Omental fat pad (tissue), 4 donors: ENCODE results near the gene RNF214. TPM values are rescaled to one million over a fixed set of nuclear protein-coding genes. Genes with fewer than 3 reads are reported as not detected.
"Not testable (repeated sequence)": the region's sequence is repeated elsewhere in the genome, so short reads cannot be mapped to it uniquely, and the experiment has no call there.

Experiments
- ATAC-seq: fragments of 150-250 bp; one replicate; pipeline ENCODE4 v1.9.1; 2016; ENCODE audit warnings: mild to moderate bottlenecking, moderate library complexity; ENCODE audit not compliant: low FRiP score
- DNase-seq: peaks from one replicate; pipeline ENCODE4 v3.0.0-alpha.2; 2019; ENCODE audit warnings: low spot score
- total RNA-seq, 4 donors: library from RNA; depleted of rRNA; stranded (reverse); fragments of >200 nt; gene quantifications; one replicate each; pipeline ENCODE4 v1.1.0, GENCODE V29; 2016
- TF ChIP-seq, protein P1 (sequence below), 3 donors: fragments of 450-650 bp; IDR thresholded peaks; one replicate each; pipeline ENCODE4 v1.5.1; 2016 to 2017; ENCODE audit warnings: antibody characterized with exemption in 3 of 3, mild to moderate bottlenecking in 3 of 3, moderate library complexity in 2 of 3

The RNF214 gene
- total RNA-seq, result 10 to 100 TPM in 2 of 4 donors, 1 to 10 TPM in 2; 7.7 to 12.1 (median 9.8) TPM

DNA sequence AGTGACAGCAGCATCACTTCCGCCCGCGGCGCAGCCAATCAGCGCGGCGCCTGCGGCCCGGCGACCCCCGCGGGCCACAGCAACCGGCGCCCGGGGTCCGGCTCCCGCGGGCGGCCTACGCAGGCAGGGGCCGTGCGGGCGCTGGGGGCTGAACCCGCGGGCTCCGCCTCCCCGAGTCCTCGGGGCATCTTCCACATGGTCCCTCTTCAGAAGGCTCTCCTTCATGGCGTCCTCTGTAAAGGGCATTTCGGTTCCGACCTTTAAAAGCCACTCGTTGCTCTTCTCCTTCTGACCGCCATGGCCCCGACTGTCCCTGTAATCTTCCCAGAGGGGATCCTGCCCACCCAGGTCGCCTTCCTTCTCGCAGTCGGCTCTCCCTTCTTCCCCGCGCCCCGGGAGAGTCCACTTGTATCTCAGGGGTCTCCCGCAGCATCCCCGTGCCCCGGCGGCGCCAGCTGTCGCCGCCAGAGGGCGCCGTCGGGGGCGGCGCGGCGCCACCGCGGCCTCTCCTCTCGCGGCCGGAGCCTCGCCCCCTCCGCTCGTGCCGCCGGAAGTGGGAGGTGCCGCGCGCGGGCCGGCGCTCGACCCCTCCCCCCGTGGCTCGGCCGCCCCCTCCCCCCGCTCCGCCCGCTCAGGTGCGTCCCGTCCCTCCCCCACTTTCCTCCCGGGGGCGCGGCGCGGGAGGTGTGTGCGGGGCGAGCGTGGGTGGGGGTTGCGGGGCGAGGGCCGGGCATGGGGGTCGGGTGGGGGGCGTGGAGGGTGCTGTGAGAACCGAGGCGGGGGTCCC is at the start of gene RNF214:
TSS of gene RNF214 (plus strand) at position 580 of the 787 bp plus-strand sequence. CDS start 1,602 bp downstream, outside the sequence.
- DNase-seq (no peak), ATAC-seq (peak; percentile 86)
- TF ChIP-seq, protein P1, sequence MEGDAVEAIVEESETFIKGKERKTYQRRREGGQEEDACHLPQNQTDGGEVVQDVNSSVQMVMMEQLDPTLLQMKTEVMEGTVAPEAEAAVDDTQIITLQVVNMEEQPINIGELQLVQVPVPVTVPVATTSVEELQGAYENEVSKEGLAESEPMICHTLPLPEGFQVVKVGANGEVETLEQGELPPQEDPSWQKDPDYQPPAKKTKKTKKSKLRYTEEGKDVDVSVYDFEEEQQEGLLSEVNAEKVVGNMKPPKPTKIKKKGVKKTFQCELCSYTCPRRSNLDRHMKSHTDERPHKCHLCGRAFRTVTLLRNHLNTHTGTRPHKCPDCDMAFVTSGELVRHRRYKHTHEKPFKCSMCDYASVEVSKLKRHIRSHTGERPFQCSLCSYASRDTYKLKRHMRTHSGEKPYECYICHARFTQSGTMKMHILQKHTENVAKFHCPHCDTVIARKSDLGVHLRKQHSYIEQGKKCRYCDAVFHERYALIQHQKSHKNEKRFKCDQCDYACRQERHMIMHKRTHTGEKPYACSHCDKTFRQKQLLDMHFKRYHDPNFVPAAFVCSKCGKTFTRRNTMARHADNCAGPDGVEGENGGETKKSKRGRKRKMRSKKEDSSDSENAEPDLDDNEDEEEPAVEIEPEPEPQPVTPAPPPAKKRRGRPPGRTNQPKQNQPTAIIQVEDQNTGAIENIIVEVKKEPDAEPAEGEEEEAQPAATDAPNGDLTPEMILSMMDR (IDR thresholded peaks at IDR 0.05), result peak in 2 of 3 donors; percentile 88 to 92

DNA sequence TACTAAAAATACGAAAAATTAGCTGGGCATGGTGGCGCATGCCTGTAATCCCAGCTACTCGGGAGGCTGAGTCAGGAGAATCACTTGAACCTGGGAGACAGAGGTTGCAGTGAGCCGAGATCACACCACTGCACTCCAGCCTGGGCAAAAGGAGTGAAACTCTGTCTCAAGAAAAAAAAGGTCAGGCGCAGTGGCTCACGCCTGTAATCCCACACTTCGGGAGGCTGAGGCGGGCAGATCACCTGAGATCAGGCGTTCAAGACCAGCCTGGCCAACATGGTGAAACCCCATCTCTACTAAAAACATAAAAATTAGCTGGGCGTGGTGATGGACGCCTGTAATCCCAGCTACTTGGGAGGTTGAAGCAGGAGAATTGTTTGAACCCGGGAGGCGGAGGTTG is 49.3 kb upstream of the RNF214 start:
- not testable (repeated sequence) for ATAC-seq, DNase-seq

DNA sequence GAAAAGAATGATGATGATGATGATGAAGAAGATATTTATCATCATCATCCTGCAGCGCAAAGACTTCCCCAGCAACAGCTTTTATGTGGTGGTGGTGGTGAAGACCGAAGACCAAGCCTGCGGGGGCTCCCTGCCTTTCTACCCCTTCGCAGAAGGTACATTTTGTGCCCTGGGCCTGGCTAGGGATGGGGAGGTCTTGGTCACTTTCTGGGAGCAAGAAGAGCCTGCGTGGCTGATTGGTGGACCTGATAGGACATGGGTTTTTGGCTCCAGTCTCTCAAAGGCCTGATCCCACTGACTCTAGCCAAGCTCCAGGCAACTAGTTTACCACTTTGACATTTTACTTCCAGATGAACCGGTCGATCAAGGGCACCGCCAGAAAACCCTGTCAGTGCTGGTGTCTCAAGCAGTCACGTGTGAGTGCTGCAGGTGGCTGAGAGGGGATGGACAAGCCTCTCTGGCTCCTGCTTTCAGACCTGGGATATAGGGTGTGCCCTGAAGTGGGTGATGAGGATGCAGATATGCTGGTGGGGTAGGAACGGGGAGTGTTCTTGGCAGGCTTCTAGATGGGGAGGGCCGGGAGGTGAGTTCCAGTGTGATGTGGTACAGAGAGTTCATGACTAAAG is 48.6 kb upstream of the RNF214 start:
- TF ChIP-seq, protein P1 (IDR thresholded peaks at IDR 0.05), result no peak
- ATAC-seq, result no peak
- DNase-seq, result peak; percentile 6

DNA sequence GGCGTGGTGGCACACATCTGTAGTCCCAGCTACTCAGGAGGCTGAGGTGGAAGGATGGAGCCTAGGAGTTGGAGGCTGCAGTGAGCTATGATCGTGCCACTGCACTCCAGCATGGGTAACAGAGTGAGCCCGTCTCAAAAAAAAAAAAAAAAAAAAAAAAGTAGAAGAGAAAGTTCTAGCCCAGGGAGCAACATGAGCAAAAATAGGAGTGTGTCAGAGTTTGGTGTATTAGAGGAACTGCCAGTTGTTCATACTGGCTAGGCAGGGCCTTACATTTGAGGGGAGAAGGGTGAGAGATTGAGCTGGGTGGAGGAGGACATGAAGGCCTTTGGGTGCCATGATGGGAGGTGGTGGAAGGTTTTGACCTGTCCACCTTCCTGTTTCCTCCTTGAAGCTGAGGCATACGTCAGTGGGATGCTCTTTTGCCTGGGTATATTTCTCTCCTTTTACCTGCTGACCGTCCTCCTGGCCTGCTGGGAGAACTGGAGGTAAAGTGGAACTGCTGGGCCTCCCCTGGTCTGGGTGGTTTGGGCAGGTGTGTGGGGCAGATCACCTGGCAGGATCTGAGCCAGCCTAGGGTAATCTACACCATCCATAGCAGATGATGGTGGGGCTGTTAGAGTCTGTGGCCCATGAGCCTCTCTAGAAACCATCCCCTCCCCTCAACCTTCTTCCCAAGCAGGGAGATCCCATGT is 46.6 kb upstream of the RNF214 start:
- peak; percentile 21 for DNase-seq
- no peak for ATAC-seq
- TF ChIP-seq, protein P1 (IDR thresholded peaks at IDR 0.05), result no peak

DNA sequence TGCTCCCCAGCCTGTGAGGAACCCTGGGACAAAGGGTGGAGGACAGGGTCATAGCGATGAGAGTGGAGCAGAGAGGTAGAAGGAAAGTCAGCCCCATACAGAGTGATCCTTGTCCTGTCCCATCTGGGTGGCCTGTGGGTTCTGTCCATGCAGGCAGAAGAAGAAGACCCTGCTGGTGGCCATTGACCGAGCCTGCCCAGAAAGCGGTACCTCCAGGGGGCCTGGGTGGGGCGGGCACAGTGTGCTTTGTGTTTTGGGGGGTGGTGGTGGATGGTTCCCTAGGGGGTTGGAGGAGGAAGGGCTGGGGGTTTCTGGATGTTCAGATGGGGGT is 46.1 kb upstream of the RNF214 start:
- DNase-seq (no peak), ATAC-seq (no peak)
- TF ChIP-seq, protein P1 (IDR thresholded peaks at IDR 0.05), result no peak

DNA sequence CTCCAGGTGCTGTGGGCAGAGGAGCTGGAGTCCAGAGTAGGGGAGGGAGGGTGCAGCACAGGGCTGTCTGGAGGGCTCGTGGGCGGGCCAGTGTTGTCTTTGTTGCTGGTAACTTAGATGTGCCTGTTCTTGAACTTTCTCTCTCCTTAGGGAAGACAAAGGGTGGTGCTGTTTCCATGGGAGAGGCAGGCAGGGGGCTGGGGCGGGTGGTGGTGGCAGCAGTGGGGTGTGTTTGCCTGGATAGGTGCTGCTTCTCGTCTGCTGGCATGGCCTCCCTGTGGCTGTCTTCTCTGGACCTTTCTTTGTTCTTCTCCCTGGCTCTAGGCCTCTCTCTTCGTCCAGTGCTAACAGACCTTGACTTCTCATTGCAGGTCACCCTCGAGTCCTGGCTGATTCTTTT is 45.5 kb upstream of the RNF214 start:
- no peak for ATAC-seq
- TF ChIP-seq, protein P1 (IDR thresholded peaks at IDR 0.05), result no peak
- DNase-seq, result peak; percentile 11

DNA sequence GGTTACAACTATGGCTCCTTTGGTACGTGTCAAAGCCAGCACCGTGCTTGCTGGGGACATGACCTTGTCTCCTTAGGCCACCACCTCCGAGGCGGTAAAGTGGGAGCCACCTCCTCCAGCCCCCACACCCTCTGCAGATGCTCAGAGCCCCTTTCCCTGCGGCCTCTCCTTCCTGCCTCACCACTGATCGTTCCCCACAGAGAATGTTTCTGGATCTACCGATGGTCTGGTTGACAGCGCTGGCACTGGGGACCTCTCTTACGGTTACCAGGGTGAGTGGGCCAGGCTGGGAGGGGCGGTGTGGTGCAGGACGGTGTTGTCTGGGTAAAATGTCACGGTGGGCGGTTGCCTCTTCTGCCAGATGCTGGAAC is 45.1 kb upstream of the RNF214 start:
- TF ChIP-seq, protein P1 (IDR thresholded peaks at IDR 0.05), result no peak
- DNase-seq (peak; percentile 14), ATAC-seq (no peak)
